Right cardiac atrium (tissue), 5 donors: Measurements from ENCODE around the gene HAO1. TPM values are rescaled to one million over a fixed set of nuclear protein-coding genes. Genes with fewer than 3 reads are reported as not detected.
A peak's percentile ranks its signal among the peaks of the same experiment; 100 is the strongest.

ENCODE experiments used
- ATAC-seq, 2 donors: fragments of 200-7000 bp; cut with Tn5 transposase; one replicate each; pipeline versions ENCODE4 v1.8.0 to v1.9.1; 2020; ENCODE audit warnings: moderate library complexity in 2 of 2, mild to moderate bottlenecking in 1 of 2
- DNase-seq, 3 donors: peaks; one replicate each; pipeline ENCODE4 v3.0.0-alpha.2; 2020
- H3K27ac ChIP-seq: one replicate; pipeline ENCODE4 v1.5.1; 2013; ENCODE audit warnings: mild to moderate bottlenecking, low read length, control low read depth, moderate library complexity
- H3K27me3 ChIP-seq: one replicate; pipeline ENCODE4 v1.6.1; 2013; ENCODE audit not compliant: control insufficient read depth, insufficient read depth
- H3K4me1 ChIP-seq: one replicate; pipeline ENCODE4 v1.6.1; 2013; ENCODE audit warnings: low read length; ENCODE audit not compliant: control insufficient read depth, insufficient read depth
- H3K4me3 ChIP-seq: one replicate; pipeline ENCODE4 v1.5.1; 2013; ENCODE audit warnings: low read length, control low read depth
- H3K9me3 ChIP-seq: one replicate; pipeline ENCODE4 v1.6.1; 2013; ENCODE audit warnings: low read length; ENCODE audit not compliant: control insufficient read depth
- WGBS: extraction: QIAGEN DNeasy Blood & Tissue Kit; methylation state at CpG from one replicate; pipeline ENCODE4 v1.1.7; 2013; 5-methylcytosine and 5-hydroxymethylcytosine counted together
- intact Hi-C, 4 donors: fragments of 100-400 bp; cut with DNase I; formaldehyde crosslinking; loops; one replicate each; pipeline versions ENCODE4 v1.11.0 to v1.14.0; 2022 to 2023
- polyA plus RNA-seq: library from polyadenylated mRNA; stranded (reverse); fragments of 200-250 nt; gene quantifications from one replicate; pipeline ENCODE4 v1.2.3, GENCODE V29; 2013
- total RNA-seq, 4 donors: library from RNA; stranded (reverse); fragmentation: NEBNext Ultra II Directional; extraction: Animal tissue kit (Norgen Biotek cat#: 25700); gene quantifications; one replicate each; pipeline ENCODE4 v1.2.1, GENCODE V29; 2021
- donor health status: healthy with polysubstance abuse.
- donor health status: DM: no; HTN: yes; CAD: no.
- donor health status: DM: no; HTN: no; CAD: no.
- donor health status: DM: no; HTN: yes; CAD: no; lungs with severe emphysema.
- donor health status: DM: yes; HTN: yes; CAD: no.

The HAO1 gene
- total and polyA plus RNA-seq, 5 donors, result not detected

DNA sequence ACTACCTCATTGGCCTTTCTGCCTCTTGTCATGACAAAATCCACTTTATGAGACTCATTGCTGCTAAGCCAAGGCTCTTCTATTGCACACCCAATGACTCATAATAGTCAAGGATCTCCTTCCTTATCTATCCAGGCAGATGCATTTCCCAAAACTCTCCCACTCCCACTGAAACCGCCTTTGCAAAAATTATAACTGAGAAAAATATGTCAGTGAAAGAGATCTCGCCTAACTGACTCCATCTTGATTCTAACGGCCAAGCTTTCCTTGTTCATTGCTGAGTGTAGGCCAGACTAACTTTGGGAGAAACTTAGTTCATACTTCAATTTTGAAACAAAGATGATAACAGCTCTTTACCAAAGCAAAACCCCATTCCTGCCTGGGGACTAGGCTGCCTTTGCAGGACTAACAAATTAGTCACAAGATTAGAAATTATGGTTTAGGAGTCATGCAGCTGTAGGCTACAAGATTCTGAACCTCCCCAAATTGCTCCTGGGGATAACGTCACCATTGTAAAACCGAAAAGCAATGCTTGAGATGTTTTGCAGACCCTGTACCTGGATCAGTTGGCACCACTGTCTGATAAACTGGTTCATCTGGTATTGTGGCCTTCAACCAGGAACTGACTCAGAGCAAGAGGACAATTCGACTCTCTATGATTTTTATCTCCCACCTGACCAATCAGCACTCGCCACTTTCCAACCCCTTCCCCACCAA lies 47.1 kb downstream of the HAO1 start:
- Histone ChIP-seq H3K4me1 (no peaks in the 10 kb centered on the region), H3K4me3 (no peak overlapping the region), H3K9me3 (no peaks in the 10 kb centered on the region), H3K27me3 (no peaks in the 10 kb centered on the region), H3K27ac (no peak overlapping the region)
- ATAC-seq, result no peak
- no peak for DNase-seq
- WGBS, result 85% methylated on average over 7 of the region's 7 CpGs
- intact Hi-C loops, result no loop called here

DNA sequence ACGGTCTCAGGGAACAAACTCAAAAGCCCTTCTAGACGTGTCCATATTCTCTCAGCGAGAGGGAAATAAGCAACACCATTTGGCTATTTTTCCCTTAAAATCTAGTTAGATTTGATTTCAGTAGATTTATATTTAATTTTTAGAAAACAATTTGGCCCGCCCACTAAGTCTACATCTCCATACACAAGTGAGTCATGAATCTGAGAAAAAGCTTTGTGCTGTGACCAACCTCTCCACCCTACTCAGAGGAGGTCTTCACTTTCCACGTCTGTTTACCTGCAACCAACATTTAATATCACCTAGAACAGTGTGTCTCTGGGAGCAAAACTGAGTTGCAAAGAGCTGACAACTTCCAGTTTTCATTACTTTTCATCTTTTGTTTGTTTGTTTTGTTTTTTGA lies 48.6 kb downstream of the HAO1 start:
- Histone ChIP-seq H3K27ac (no peak overlapping the region), H3K4me3 (no peak overlapping the region), H3K27me3 (no peaks in the 10 kb centered on the region), H3K9me3 (no peaks in the 10 kb centered on the region), H3K4me1 (no peaks in the 10 kb centered on the region)
- ATAC-seq (no peak), DNase-seq (no peak)
- intact Hi-C loops, result no loop called here
- WGBS, result 87% methylated on average over 5 of the region's 5 CpGs

GRCh38 chr20:7889736-7890135 lies 50.5 kb downstream of the HAO1 start:
- WGBS, result 96% methylated on average over 3 of the region's 3 CpGs
- no peak for ATAC-seq
- H3K9me3 ChIP-seq, result no peaks in the 10 kb centered on the region

GRCh38 chr20:7883741-7884140 lies 56.5 kb downstream of the HAO1 start:
- whole genome bisulfite sequencing, result 84% methylated on average over 1 of the region's 1 CpG
- no peaks in the 10 kb centered on the region for H3K4me1 ChIP-seq
- H3K9me3 ChIP-seq, result no peaks in the 10 kb centered on the region
- no peak overlapping the region for H3K27ac ChIP-seq
- ATAC-seq (no peak), DNase-seq (no peak)
- no peaks in the 10 kb centered on the region for H3K27me3 ChIP-seq
- intact Hi-C loops, result no loop called here
- H3K4me3 ChIP-seq, result no peak overlapping the region

More at GRCh38 chr20:7889736-7890135, 50.5 kb downstream of the HAO1 start:
- Histone ChIP-seq H3K27me3 (no peaks in the 10 kb centered on the region), H3K27ac (no peak overlapping the region), H3K4me1 (no peaks in the 10 kb centered on the region), H3K4me3 (no peak overlapping the region)
- intact Hi-C loops, result no loop called here
- DNase-seq, result no peak

DNA sequence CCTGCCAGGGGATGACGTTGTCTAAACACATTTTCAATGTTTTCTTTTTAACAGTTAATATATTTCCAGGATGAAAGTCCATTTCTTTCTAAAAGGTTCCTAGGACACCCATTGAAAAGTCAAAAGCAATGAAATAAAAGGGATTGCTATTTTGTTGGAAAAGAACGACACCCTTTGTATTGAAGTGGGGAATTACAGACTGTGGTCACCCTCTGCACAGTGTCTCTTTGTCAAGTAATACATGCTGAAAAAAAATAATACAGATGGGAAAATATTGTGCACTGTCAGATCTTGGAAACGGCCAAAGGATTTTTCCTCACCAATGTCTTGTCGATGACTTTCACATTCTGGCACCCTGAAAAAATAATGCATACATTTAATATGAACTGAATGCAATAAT lies 56.9 kb downstream of the HAO1 start:
- ATAC-seq (no peak), DNase-seq (no peak)
- WGBS, result 79% methylated on average over 4 of the region's 4 CpGs
- no peak overlapping the region for H3K27ac ChIP-seq
- no peaks in the 10 kb centered on the region for H3K27me3 ChIP-seq
- no peaks in the 10 kb centered on the region for H3K9me3 ChIP-seq
- H3K4me1 ChIP-seq, result no peaks in the 10 kb centered on the region
- no peak overlapping the region for H3K4me3 ChIP-seq
- intact Hi-C loops, result no loop called here

DNA sequence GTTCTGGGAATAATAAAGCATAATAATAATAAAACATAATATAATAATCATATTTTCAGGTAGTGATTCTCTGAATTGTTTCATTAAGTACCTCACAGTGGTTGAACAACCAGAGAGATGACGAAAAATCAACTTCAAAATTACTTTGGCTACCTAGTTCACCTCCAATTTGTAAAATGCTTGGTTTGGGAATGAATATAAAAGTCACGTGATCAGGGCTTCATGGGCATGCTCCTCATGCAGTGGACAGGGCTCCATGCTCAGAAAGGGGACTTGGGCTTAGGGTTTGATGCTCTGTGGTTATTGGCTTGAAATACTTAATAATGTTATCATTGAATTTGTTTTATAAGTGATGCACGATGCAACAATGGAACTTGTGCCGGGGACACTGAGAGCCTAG lies 58.2 kb downstream of the HAO1 start:
- no peaks in the 10 kb centered on the region for H3K4me1 ChIP-seq
- intact Hi-C loops, result no loop called here
- WGBS, result 86% methylated on average over 4 of the region's 4 CpGs
- H3K27me3 ChIP-seq, result no peaks in the 10 kb centered on the region
- no peak for DNase-seq
- H3K4me3 ChIP-seq, result no peak overlapping the region
- H3K9me3 ChIP-seq, result no peaks in the 10 kb centered on the region
- no peak overlapping the region for H3K27ac ChIP-seq
- ATAC-seq, result no peak

DNA sequence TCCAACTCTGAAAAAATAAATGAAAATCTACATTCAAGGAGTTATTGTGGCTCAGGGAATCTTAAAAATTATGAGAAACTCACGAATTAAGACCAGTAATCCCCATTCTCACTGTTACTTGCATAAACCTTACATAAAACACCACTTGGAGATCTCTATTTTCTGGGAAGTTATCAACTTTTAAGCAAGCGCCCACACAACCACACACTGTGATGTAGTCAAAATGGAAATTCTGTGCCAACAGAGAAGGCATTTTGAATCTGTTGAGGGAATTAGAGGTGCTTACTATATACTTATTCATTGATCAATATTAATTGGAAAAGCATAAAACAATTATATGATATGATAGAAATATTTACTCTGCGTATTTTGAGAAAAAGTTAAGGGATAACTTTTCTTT lies 58.7 kb downstream of the HAO1 start:
- Histone ChIP-seq H3K4me3 (no peak overlapping the region), H3K4me1 (no peaks in the 10 kb centered on the region), H3K27ac (no peak overlapping the region), H3K27me3 (no peaks in the 10 kb centered on the region), H3K9me3 (no peaks in the 10 kb centered on the region)
- intact Hi-C loops, result no loop called here
- no peak for DNase-seq
- ATAC-seq, result no peak
- 79% methylated on average over 3 of the region's 3 CpGs for WGBS

GRCh38 chr20:7879883-7880282 lies 60.4 kb downstream of the HAO1 start:
- no peaks in the 10 kb centered on the region for H3K27me3 ChIP-seq
- no peak overlapping the region for H3K27ac ChIP-seq
- ATAC-seq, result peak in 1 of 2 donors; percentile 32
- WGBS, result 31% methylated on average over 5 of the region's 5 CpGs
- H3K9me3 ChIP-seq, result no peaks in the 10 kb centered on the region
- H3K4me1 ChIP-seq, result no peaks in the 10 kb centered on the region
- intact Hi-C loops, result no loop called here
- DNase-seq, result no peak
- no peak overlapping the region for H3K4me3 ChIP-seq

DNA sequence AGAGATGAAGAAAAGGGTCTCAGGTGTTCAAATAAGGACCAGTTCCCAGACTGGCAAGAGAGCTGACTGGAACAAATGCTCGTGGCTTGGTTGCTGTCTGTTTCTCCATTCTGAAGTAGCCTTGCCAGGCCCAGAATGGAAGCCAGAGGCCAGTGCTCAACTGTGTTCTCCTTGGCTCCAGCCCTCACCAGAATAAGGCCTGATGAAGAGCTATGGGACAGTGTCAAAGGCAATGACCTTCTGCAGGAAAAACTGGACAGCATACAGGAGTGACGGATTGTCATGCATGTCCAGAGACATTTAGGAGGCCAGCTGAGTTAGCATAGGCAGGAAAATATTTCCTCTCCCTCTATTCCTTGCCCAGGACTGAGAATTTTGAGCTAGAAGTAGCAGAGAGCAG lies 72.2 kb downstream of the HAO1 start:
- H3K27me3 ChIP-seq, result no peaks in the 10 kb centered on the region
- H3K4me1 ChIP-seq, result no peaks in the 10 kb centered on the region
- no peak overlapping the region for H3K27ac ChIP-seq
- H3K9me3 ChIP-seq, result no peaks in the 10 kb centered on the region
- 67% methylated on average over 2 of the region's 2 CpGs for WGBS
- H3K4me3 ChIP-seq, result no peak overlapping the region
- ATAC-seq (no peak), DNase-seq (peak in 1 of 3 donors; percentile 32)
- intact Hi-C loops, result loop anchor here in 1 of 4 donors (10.0 kb wide), 2 partner anchors 903 to 1043 kb away; no protein-coding TSS in a partner anchor

DNA sequence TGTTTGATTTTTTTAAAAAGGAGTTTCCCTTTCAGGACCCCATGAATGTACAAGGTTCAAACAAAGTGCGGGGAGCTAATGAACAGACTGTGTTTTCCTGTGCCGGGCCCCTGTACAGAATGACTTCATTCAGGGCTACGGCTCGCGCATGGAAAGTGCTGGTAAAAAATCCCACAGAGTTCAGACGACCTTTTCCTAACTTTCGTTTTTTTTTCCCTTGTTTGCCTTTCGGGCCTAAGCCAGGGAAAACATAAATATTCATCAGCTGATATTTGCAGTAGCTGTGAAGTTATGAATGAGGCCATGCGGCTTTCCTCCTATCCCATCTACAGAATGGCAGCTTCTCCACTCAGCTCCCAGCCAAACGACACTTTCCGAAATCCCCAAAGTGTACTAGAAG lies 74.0 kb downstream of the HAO1 start:
- Histone ChIP-seq H3K4me3 (no peak overlapping the region), H3K27ac (no peak overlapping the region), H3K27me3 (no peaks in the 10 kb centered on the region), H3K4me1 (no peaks in the 10 kb centered on the region), H3K9me3 (no peaks in the 10 kb centered on the region)
- ATAC-seq (peak; percentile 74 to 78), DNase-seq (peak in 2 of 3 donors; percentile 13 to 46)
- intact Hi-C loops, result loop anchor here in 1 of 4 donors (10.0 kb wide), 2 partner anchors 901 to 1041 kb away; no protein-coding TSS in a partner anchor
- 33% methylated on average over 11 of the region's 11 CpGs for WGBS

DNA sequence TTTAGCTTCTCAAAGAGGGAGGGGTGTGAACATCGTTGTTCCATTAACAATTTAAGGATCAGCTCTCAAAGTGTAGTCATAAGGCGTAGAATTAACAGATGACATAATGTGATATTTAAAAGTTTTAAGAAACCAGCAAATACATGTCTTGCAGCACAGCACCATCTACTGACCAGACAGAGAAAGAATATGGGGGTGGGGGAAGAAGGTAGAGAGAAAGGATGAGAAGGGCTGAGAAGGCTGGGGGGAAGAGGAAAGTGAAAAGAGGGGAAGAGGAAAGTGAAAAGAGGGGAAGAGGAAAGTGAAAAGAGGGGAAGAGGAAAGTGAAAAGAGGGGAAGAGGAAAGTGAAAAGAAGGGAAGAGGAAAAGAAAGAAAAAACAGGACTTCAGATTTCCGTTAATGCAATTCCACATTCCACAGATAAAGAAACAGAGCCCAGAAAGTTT lies 80.9 kb downstream of the HAO1 start:
- Histone ChIP-seq H3K27me3 (no peaks in the 10 kb centered on the region), H3K27ac (no peak overlapping the region), H3K4me1 (no peaks in the 10 kb centered on the region), H3K9me3 (no peaks in the 10 kb centered on the region), H3K4me3 (no peak overlapping the region)
- 13% methylated on average over 3 of the region's 3 CpGs for WGBS
- intact Hi-C loops, result loop anchor here in 1 of 4 donors (10.0 kb wide), 1 partner anchor 745 kb away; no protein-coding TSS in a partner anchor
- ATAC-seq (peak; percentile 74 to 88), DNase-seq (no peak)
